CD4-positive, alpha-beta T cell treated with Interferon gamma for 1 hour (primary cell): ENCODE measurements around the gene ASAP2.

Experiments used
- DNase-seq: peaks from one replicate; pipeline ENCODE4 v3.0.0-alpha.2; 2020

The ASAP2 gene

GRCh38 chr2:9445089-9445488 is 238.5 kb downstream of the ASAP2 start:
- no peak for DNase-seq

DNA sequence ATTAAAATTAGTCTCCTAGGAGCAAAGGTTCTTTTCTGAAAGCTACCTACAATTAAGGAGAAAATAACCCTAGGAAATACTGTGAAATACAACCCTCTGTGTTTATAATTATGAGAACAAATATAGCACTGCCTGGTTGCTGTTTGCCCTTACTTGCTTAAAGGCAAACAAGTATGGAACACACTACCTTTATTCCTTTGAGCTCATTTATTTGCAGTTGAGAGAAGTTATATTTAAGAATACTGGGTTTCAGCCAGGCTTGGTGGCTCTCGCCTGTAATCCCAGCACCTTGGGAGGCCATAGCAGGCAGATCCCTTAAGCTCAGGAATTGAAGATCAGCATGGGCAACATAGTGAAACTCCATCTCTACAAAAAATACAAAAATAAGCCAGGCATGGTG is 244.6 kb downstream of the ASAP2 start:
- DNase-seq, result no peak
